ENCODE results near the gene HIPK3.

DNA sequence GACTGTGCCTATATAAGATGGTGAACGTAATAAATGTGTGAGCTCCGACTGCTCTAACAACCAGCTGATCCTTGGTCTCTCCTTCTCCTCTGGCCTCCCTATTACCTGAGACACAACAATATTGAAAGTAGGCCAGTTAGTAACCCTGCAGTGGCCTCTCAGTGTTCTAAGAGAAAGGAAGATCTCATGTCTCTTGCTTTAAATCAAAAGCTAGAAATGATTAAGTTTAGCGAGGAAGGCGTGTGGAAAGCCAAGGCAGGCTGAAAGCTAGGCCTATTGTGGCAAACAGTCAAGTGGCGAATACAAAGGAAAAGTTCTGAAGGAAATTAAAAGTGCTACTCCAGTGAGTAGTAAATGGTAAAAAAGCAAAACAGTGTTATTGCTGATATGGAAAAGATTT, 39.5 kb downstream of the HIPK3 start:
- TF ChIP-seq, protein P1, sequence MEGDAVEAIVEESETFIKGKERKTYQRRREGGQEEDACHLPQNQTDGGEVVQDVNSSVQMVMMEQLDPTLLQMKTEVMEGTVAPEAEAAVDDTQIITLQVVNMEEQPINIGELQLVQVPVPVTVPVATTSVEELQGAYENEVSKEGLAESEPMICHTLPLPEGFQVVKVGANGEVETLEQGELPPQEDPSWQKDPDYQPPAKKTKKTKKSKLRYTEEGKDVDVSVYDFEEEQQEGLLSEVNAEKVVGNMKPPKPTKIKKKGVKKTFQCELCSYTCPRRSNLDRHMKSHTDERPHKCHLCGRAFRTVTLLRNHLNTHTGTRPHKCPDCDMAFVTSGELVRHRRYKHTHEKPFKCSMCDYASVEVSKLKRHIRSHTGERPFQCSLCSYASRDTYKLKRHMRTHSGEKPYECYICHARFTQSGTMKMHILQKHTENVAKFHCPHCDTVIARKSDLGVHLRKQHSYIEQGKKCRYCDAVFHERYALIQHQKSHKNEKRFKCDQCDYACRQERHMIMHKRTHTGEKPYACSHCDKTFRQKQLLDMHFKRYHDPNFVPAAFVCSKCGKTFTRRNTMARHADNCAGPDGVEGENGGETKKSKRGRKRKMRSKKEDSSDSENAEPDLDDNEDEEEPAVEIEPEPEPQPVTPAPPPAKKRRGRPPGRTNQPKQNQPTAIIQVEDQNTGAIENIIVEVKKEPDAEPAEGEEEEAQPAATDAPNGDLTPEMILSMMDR (IDR thresholded peaks at IDR 0.05; ENCODE audit: low read depth, low read length) = no peak
- no peak for TF ChIP-seq EZH2phosphoT487 (IDR thresholded peaks at IDR 0.05; ENCODE audit: low read depth)

Measured in OCI-LY3 (cell line).